ENCODE measurements around the gene ARHGAP24.

- TF ChIP-seq SUZ12 (IDR thresholded peaks at IDR 0.05; ENCODE audit: unreplicated experiment) (no peak), CTCF (IDR thresholded peaks at IDR 0.05 in 2 of 3, conservative IDR thresholded peaks at IDR 0.05 in 1 of 3; ENCODE audit: control insufficient read depth in 2 of 3, extremely low read depth in 1 of 3, insufficient read depth in 1 of 3, low read depth in 3 of 3, low read length in 3 of 3) (no peak), EP300 (IDR thresholded peaks at IDR 0.05; ENCODE audit: borderline replicate concordance in 1 of 2, control insufficient read depth in 1 of 2, low read depth in 2 of 2, low read length in 2 of 2) (no peak), NBN (IDR thresholded peaks at IDR 0.05) (no peak), EZH2 (IDR thresholded peaks at IDR 0.05; ENCODE audit: borderline replicate concordance, control insufficient read depth, low read depth, low read length) (no peak), CREB1 (IDR thresholded peaks at IDR 0.05; ENCODE audit: low read depth) (no peak), POLR2AphosphoS5 (IDR thresholded peaks at IDR 0.05; ENCODE audit: low read length) (no peak), POLR2A (IDR thresholded peaks at IDR 0.05; ENCODE audit: low read depth, low read length) (no peak), RAD21 (IDR thresholded peaks at IDR 0.05; ENCODE audit: insufficient read depth, low read depth, low read length) (no peak), JUND (IDR thresholded peaks at IDR 0.05; ENCODE audit: low read depth, low read length) (no peak), USF1 (IDR thresholded peaks at IDR 0.05; ENCODE audit: borderline replicate concordance, extremely low read length, insufficient read depth, low read depth, low read length) (no peak), PBX3 (IDR thresholded peaks at IDR 0.05; ENCODE audit: insufficient replicate concordance, low read depth, low read length) (no peak), EGR1 (IDR thresholded peaks at IDR 0.05; ENCODE audit: borderline replicate concordance in 1 of 2, low read depth in 2 of 2, low read length in 2 of 2) (no peak)
Observed at GRCh38 chr4:85534120-85534519, 59.2 kb downstream of the ARHGAP24 start.
